ENCODE measurements around the gene PLEKHH3.

DNA sequence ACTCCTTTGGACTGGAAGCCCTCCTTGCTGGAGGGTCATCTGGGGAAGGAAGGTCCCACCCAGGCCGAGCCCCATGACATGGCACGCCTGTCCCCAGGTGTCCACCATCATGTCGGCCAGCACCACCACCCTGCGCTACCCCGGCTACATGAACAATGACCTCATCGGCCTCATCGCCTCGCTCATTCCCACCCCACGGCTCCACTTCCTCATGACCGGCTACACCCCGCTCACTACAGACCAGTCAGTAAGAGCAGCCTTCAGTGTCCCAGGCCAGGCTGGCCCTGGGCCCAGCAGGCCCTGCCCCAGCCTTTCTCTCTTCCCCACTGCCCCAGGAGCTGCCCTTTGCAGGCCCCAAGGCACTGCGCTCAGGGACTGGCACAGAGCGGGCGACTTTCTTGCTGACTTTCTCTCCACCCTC lies 11.2 kb downstream of the PLEKHH3 start:
- TF ChIP-seq, protein P1, sequence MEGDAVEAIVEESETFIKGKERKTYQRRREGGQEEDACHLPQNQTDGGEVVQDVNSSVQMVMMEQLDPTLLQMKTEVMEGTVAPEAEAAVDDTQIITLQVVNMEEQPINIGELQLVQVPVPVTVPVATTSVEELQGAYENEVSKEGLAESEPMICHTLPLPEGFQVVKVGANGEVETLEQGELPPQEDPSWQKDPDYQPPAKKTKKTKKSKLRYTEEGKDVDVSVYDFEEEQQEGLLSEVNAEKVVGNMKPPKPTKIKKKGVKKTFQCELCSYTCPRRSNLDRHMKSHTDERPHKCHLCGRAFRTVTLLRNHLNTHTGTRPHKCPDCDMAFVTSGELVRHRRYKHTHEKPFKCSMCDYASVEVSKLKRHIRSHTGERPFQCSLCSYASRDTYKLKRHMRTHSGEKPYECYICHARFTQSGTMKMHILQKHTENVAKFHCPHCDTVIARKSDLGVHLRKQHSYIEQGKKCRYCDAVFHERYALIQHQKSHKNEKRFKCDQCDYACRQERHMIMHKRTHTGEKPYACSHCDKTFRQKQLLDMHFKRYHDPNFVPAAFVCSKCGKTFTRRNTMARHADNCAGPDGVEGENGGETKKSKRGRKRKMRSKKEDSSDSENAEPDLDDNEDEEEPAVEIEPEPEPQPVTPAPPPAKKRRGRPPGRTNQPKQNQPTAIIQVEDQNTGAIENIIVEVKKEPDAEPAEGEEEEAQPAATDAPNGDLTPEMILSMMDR (IDR thresholded peaks at IDR 0.05 in 2 of 3, conservative IDR thresholded peaks at IDR 0.05 in 1 of 3; ENCODE audit: control insufficient read depth in 2 of 3, extremely low read depth in 1 of 3, insufficient read depth in 1 of 3, low read depth in 3 of 3, low read length in 3 of 3): no peak
- TF ChIP-seq BACH1 (IDR thresholded peaks at IDR 0.05; ENCODE audit: borderline replicate concordance) (no peak), POLR2AphosphoS2 (IDR thresholded peaks at IDR 0.05; ENCODE audit: low read depth, low read length) (no peak), TBL1XR1 (IDR thresholded peaks at IDR 0.05; ENCODE audit: low read depth, low read length) (no peak), EP300 (IDR thresholded peaks at IDR 0.05; ENCODE audit: borderline replicate concordance in 1 of 2, control insufficient read depth in 1 of 2, low read depth in 2 of 2, low read length in 2 of 2) (no peak), EZH2 (IDR thresholded peaks at IDR 0.05; ENCODE audit: borderline replicate concordance, control insufficient read depth, low read depth, low read length) (no peak), RCOR1 (conservative IDR thresholded peaks at IDR 0.05; ENCODE audit: low read depth, low read length) (no peak), MYC (IDR thresholded peaks at IDR 0.05; ENCODE audit: insufficient read depth, insufficient read length, insufficient replicate concordance, low read length, severe bottlenecking) (no peak), ZNF622 (IDR thresholded peaks at IDR 0.05) (no peak), TCF12 (IDR thresholded peaks at IDR 0.05; ENCODE audit: low read depth, low read length) (no peak), SIN3A (IDR thresholded peaks at IDR 0.05; ENCODE audit: low read depth, low read length) (no peak)
- TF ChIP-seq, protein P2, sequence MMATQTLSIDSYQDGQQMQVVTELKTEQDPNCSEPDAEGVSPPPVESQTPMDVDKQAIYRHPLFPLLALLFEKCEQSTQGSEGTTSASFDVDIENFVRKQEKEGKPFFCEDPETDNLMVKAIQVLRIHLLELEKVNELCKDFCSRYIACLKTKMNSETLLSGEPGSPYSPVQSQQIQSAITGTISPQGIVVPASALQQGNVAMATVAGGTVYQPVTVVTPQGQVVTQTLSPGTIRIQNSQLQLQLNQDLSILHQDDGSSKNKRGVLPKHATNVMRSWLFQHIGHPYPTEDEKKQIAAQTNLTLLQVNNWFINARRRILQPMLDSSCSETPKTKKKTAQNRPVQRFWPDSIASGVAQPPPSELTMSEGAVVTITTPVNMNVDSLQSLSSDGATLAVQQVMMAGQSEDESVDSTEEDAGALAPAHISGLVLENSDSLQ (IDR thresholded peaks at IDR 0.05): no peak
- TF ChIP-seq, protein P3, sequence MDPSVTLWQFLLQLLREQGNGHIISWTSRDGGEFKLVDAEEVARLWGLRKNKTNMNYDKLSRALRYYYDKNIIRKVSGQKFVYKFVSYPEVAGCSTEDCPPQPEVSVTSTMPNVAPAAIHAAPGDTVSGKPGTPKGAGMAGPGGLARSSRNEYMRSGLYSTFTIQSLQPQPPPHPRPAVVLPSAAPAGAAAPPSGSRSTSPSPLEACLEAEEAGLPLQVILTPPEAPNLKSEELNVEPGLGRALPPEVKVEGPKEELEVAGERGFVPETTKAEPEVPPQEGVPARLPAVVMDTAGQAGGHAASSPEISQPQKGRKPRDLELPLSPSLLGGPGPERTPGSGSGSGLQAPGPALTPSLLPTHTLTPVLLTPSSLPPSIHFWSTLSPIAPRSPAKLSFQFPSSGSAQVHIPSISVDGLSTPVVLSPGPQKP (IDR thresholded peaks at IDR 0.05; ENCODE audit: low read depth, low read length): no peak
